Transverse colon (tissue), 4 donors: ENCODE data around the gene HAND2. TPM values are rescaled to one million over a fixed set of nuclear protein-coding genes. Genes with fewer than 3 reads are reported as not detected.

Experiments used
- DNase-seq: peaks from one replicate; pipeline ENCODE4 v3.0.0-alpha.2; 2019
- H3K27ac ChIP-seq, 4 donors: fragments of 200-600 bp; sonication (generic); 2 replicates each; pipeline ENCODE4 v1.5.1; 2016 to 2018; ENCODE audit warnings: inconsistent platforms in 4 of 4
- H3K27me3 ChIP-seq: fragments of 200-600 bp; sonication (generic); 2 replicates; pipeline ENCODE4 v1.5.1; 2017; ENCODE audit warnings: inconsistent platforms
- H3K36me3 ChIP-seq, 4 donors: fragments of 200-600 bp; sonication (generic); 2 replicates each; pipeline ENCODE4 v1.5.1; 2017 to 2019; ENCODE audit warnings: inconsistent platforms in 4 of 4
- H3K4me1 ChIP-seq, 4 donors: fragments of 200-600 bp; sonication (generic); 2 replicates each; pipeline ENCODE4 v1.5.1; 2017 to 2020; ENCODE audit warnings: inconsistent platforms in 4 of 4
- H3K4me3 ChIP-seq, 4 donors: fragments of 200-600 bp; sonication (generic); 1 replicate in 1 of 4; 2 replicates in 3 of 4; pipeline versions ENCODE4 v1.5.1 to v1.6.1; 2017 to 2019; ENCODE audit warnings: inconsistent platforms in 4 of 4
- H3K9me3 ChIP-seq, 2 donors: fragments of 200-600 bp; sonication (generic); 2 replicates each; pipeline ENCODE4 v1.5.1; 2017 to 2019; ENCODE audit warnings: inconsistent platforms in 2 of 2
- EP300 ChIP-seq: sonication (generic); formaldehyde crosslinking; IDR thresholded peaks from one replicate; pipeline ENCODE4 v1.6.1; 2017; ENCODE audit warnings: antibody characterized with exemption, low read depth
- POLR2A ChIP-seq: fragments of 450-650 bp; IDR thresholded peaks from one replicate; pipeline ENCODE4 v1.6.1; 2016; ENCODE audit warnings: antibody characterized with exemption, mild to moderate bottlenecking, moderate library complexity
- POLR2AphosphoS5 ChIP-seq, 3 donors: sonication (generic); formaldehyde crosslinking; IDR thresholded peaks; one replicate each; pipeline ENCODE4 v1.6.1; 2016; ENCODE audit warnings: antibody characterized with exemption in 3 of 3
- WGBS, 2 donors: methylation state at CpG; one replicate each; pipeline ENCODE4 v1.1.5; 2018; ENCODE audit warnings: low coverage in 1 of 2; 5-methylcytosine and 5-hydroxymethylcytosine counted together
- in situ Hi-C, 4 donors: fragments of 200-750 bp; cut with MboI; loops; one replicate each; pipeline versions ENCODE4 v1.15.0 to v1.15.1; 2017; ENCODE audit warnings: low sequenced_read_pairs in 3 of 4, low pct_ligation_motif_present in 1 of 4, low pct_unique_long_range_greater_than_20kb in 1 of 4
- intact Hi-C: fragments of 100-400 bp; cut with DNase I; formaldehyde crosslinking; loops from one replicate; pipeline ENCODE4 v1.15.1; 2023; ENCODE audit warnings: low total_unique reads
- total RNA-seq, 4 donors: library from RNA; depleted of rRNA; stranded (reverse); fragments of >200 nt; gene quantifications; one replicate each; pipeline ENCODE4 v1.1.0, GENCODE V29; 2016
- TF ChIP-seq, protein P1 (sequence below), 5 experiments: fragments of 200-600 bp in 3 of 5; fragments of 450-650 bp in 2 of 5; sonication (generic) in 3 of 5; IDR thresholded peaks; 1 replicate in 2 of 5; 2 replicates in 3 of 5; pipeline ENCODE4 v1.5.1; 2016 to 2017; ENCODE audit warnings: antibody characterized with exemption in 5 of 5, inconsistent platforms in 3 of 5, mild to moderate bottlenecking in 2 of 5, moderate library complexity in 1 of 5

The HAND2 gene
- total RNA-seq, 4 donors from 2014 or later: 24.6 to 87.6 (median 40.9) TPM

DNA sequence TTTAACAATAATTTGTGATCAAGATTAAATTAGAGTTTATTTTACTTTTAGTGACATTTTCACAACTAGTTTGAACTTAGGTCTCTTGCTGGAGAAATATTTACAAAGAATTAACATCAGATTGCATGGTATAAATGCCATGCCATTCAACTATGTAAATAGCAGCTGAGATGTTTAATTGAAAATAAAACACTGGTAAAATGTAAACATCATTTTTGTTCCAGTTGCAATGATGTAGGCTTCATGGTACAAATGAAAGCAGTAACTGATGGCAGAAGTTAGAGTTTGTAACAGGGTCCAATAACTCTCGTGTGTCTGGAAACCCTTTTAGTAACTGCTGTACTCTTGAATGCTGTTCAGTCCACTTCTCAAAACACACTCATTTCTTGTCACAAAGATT is 43.7 kb upstream of the HAND2 start:
- no peaks in the 10 kb centered on the region for H3K36me3 ChIP-seq
- TF ChIP-seq POLR2AphosphoS5 (IDR thresholded peaks at IDR 0.05) (peak; percentile 29 to 40 (median 39)), EP300 (no peak)
- peaks cover 6 to 26% (median 19%) of the 10 kb centered on the region in 4 donors for H3K4me1 ChIP-seq
- WGBS, 2 donors: 17 to 19% methylated on average over 1 of the region's 1 CpG
- DNase-seq: no peak
- in situ Hi-C loops (no loop called here), intact Hi-C loops (loop anchor here (5.0 kb wide), 1 partner anchor 79 kb away; no protein-coding TSS in a partner anchor)
- H3K27me3 ChIP-seq: no peaks in the 10 kb centered on the region
- peak overlapping the region in 3 of 4 donors; percentile 53 to 72 (median 68) for H3K27ac ChIP-seq
- H3K4me3 ChIP-seq: no peak overlapping the region
- no peaks in the 10 kb centered on the region for H3K9me3 ChIP-seq

DNA sequence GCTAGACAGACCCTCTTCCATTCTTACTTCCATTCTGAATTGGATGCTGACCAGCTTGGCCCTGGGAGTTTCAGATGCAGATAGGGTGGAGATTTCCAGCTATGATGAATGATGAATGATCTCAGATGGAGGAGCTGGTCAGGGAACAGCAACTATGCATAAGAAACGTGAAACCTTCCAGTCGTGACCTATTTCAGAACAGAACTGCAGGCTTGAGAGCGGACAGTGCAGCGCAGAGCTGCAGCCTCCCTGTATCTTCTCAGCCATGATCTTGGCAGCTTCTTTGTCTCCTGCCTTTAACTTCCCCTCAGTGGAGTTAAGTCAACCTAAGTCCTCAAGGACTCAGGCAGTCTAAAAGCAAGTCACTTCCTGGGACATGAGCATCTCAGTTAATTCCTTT is 43.3 kb upstream of the HAND2 start:
- H3K4me1 ChIP-seq: peaks cover 6 to 26% (median 19%) of the 10 kb centered on the region in 4 donors
- no peaks in the 10 kb centered on the region for H3K36me3 ChIP-seq
- 40 to 64% methylated on average over 2 to 4 of the region's 4 CpGs for WGBS, 2 donors
- in situ Hi-C loops: no loop called here
- no peaks in the 10 kb centered on the region for H3K27me3 ChIP-seq
- no peak for TF ChIP-seq EP300
- TF ChIP-seq POLR2AphosphoS5 (IDR thresholded peaks at IDR 0.05): peak in 1 of 3 donors; percentile 4
- TF ChIP-seq, protein P1, sequence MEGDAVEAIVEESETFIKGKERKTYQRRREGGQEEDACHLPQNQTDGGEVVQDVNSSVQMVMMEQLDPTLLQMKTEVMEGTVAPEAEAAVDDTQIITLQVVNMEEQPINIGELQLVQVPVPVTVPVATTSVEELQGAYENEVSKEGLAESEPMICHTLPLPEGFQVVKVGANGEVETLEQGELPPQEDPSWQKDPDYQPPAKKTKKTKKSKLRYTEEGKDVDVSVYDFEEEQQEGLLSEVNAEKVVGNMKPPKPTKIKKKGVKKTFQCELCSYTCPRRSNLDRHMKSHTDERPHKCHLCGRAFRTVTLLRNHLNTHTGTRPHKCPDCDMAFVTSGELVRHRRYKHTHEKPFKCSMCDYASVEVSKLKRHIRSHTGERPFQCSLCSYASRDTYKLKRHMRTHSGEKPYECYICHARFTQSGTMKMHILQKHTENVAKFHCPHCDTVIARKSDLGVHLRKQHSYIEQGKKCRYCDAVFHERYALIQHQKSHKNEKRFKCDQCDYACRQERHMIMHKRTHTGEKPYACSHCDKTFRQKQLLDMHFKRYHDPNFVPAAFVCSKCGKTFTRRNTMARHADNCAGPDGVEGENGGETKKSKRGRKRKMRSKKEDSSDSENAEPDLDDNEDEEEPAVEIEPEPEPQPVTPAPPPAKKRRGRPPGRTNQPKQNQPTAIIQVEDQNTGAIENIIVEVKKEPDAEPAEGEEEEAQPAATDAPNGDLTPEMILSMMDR (IDR thresholded peaks at IDR 0.05): no peak
- no peak for TF ChIP-seq POLR2A
- H3K27ac ChIP-seq: peak overlapping the region in 3 of 4 donors; percentile 53 to 72 (median 68)
- intact Hi-C loops: loop anchor here (5.0 kb wide), 1 partner anchor 79 kb away; no protein-coding TSS in a partner anchor
- no peak for DNase-seq
- no peaks in the 10 kb centered on the region for H3K9me3 ChIP-seq
- no peak overlapping the region for H3K4me3 ChIP-seq

DNA sequence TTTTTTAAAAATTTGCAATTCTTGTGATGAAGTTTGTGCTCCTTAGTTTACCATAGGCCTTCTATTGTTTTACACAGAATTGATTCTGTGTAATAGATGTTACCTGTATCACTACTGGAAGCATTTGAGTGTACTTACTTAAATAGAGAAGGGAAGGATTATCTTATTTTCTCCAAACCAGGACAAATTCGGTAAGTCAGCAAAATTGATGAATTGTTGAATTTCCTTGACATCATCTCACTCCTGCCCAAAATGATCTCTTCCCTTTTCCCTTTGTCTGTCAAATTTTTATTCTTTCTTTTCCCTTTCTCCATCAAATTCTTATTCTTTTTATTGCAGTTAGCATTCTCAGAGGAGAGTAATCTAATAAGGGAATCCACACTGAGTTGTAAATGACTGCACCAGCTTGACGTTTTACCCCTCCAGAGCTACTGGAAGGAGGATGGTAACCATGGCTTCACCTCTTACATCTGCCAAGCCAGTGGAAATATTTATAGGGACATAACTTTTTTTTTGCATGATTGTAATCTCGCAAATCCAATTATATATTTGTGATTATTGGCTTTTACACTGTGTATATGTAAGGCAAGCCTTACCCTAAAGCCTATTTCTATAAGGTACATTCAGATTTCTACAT is 42.6 kb upstream of the HAND2 start:
- in situ Hi-C loops: no loop called here
- no peaks in the 10 kb centered on the region for H3K36me3 ChIP-seq
- peak overlapping the region in 3 of 4 donors; percentile 53 to 72 (median 68) for H3K27ac ChIP-seq
- no peak overlapping the region for H3K4me3 ChIP-seq
- DNase-seq: no peak
- H3K27me3 ChIP-seq: no peaks in the 10 kb centered on the region
- no peak for TF ChIP-seq EP300
- TF ChIP-seq, protein P1 (IDR thresholded peaks at IDR 0.05): no peak
- no peak for TF ChIP-seq POLR2A
- TF ChIP-seq POLR2AphosphoS5 (IDR thresholded peaks at IDR 0.05): no peak
- 62 to 80% methylated on average over 3 of the region's 3 CpGs for WGBS, 2 donors
- intact Hi-C loops: loop anchor here (5.0 kb wide), 1 partner anchor 80 kb away; no protein-coding TSS in a partner anchor
- H3K9me3 ChIP-seq: no peaks in the 10 kb centered on the region
- peaks cover 6 to 26% (median 19%) of the 10 kb centered on the region in 4 donors for H3K4me1 ChIP-seq

DNA sequence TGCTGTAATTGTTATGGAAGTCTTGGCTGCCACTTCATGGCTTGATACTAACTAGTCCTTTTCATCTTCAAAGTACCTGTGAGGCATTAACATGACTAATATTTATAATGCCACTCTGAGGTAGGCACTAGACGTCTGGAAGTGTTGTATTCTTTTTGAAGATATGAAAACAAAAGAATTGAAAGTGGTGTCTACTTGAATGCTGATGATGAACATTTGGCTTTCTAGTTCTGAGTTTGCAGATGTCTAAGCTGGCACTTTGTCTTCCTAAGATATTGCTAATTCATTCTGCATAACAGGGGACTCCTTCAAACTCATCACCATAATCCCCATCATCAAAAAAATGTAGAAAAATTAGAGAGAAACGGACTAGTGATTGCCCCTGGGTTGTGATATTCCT is 41.6 kb upstream of the HAND2 start:
- H3K9me3 ChIP-seq: no peaks in the 10 kb centered on the region
- H3K27ac ChIP-seq: peak overlapping the region in 3 of 4 donors; percentile 22 to 72 (median 45)
- in situ Hi-C loops: no loop called here
- H3K4me1 ChIP-seq: peaks cover 6 to 26% (median 19%) of the 10 kb centered on the region in 4 donors
- intact Hi-C loops: loop anchor here (5.0 kb wide), 1 partner anchor 81 kb away; no protein-coding TSS in a partner anchor
- TF ChIP-seq EP300 (no peak), POLR2AphosphoS5 (IDR thresholded peaks at IDR 0.05) (no peak), POLR2A (no peak)
- TF ChIP-seq, protein P1 (IDR thresholded peaks at IDR 0.05): no peak
- no peak for DNase-seq
- 64 to 75% methylated on average over 2 of the region's 2 CpGs for WGBS, 2 donors
- H3K4me3 ChIP-seq: no peak overlapping the region
- no peaks in the 10 kb centered on the region for H3K36me3 ChIP-seq
- no peaks in the 10 kb centered on the region for H3K27me3 ChIP-seq
